ENCODE measurements around the gene C19orf53. TPM values are rescaled to one million over a fixed set of nuclear protein-coding genes. Genes with fewer than 3 reads are reported as not detected.
A peak's percentile ranks its signal among the peaks of the same experiment; 100 is the strongest.

Gene C19orf53
- total and polyA plus RNA-seq, 2 donors (not counting 3 experiments of a cell fraction or from before 2014, with no cell fraction given): 113 to 239 TPM

DNA sequence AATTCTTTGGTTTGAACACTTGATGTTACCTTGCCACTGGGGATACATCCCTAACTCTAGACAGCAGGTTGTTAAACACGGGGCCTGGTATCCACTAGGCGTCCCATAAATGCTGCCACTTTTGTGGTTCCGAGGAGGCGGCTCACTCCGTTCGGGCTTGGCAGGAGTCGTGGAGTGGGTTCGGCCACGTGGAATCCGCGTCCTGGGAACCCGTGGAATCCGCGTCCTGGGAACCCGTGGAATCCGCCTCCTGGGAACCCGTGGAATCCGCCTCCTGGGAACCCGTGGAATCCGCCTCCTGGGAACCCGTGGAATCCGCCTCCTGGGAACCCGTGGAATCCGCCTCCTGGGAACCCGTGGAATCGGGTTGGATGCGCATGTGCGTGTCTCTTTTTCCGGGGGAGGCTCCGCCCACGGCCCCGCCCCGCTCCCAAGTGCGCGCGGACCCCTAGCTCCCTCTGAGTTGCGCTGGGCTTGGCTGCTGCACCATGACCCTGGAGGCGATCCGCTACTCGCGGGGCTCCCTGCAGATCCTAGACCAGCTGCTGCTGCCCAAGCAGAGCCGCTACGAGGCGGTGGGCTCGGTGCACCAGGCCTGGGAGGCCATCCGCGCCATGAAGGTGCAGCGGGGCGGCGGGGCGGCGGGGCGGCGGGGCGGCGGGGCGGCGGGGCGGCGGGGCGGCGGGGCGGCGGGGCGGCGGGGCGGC lies 10.0 kb upstream of the C19orf53 start, which contains the start of gene MRI1:
TSS of gene MRI1 (plus strand) at position 422 of the 707 bp plus-strand sequence. CDS start at position 489, 67 bp downstream.
- Histone ChIP-seq H3K79me2 (ENCODE audit: control insufficient read depth, insufficient read depth, low read length) (peaks cover 23% of the 10 kb centered on the region), H3K4me1 (ENCODE audit: control insufficient read depth, extremely low read depth, insufficient read depth, low read length) (peaks cover 12% of the 10 kb centered on the region), H3K36me3 (ENCODE audit: control insufficient read depth in 2 of 2, extremely low read depth in 1 of 2, insufficient read depth in 2 of 2, low read length in 2 of 2) (peaks cover 11 to 28% of the 10 kb centered on the region in 2 experiments), H3K4me3 (replicated peaks in 1 of 3; ENCODE audit: insufficient read depth in 1 of 3, low read depth in 1 of 3, low read length in 3 of 3) (peak within 1 kb of the TSS; percentile 56 to 79 (median 65)), H4K20me1 (replicated peaks; ENCODE audit: control insufficient read depth, extremely low read depth, insufficient read depth, low read length) (no peaks in the 10 kb centered on the region), H3K27ac (ENCODE audit: insufficient read depth, low read depth, low read length) (peak within 1 kb of the TSS; percentile 35), H3K27me3 (ENCODE audit: control insufficient read depth in 2 of 2, insufficient read depth in 2 of 2, low read length in 2 of 2) (no peaks in the 10 kb centered on the region), H3K9me3 (replicated peaks; ENCODE audit: control insufficient read depth, insufficient read depth, low read length) (no peaks in the 10 kb centered on the region), H3K4me2 (ENCODE audit: insufficient read depth, low read length) (peak within 1 kb of the TSS; percentile 93), H3K9ac (replicated peaks; ENCODE audit: extremely low read depth, insufficient read depth, low read length) (peak within 1 kb of the TSS; percentile 68), H2AFZ (ENCODE audit: low read depth, low read length) (peak within 1 kb of the TSS; percentile 57), H3K9me1 (replicated peaks; ENCODE audit: control insufficient read depth, extremely low read depth, insufficient read depth, low read length) (no peaks in the 10 kb centered on the region)
- intact Hi-C loops (cut with micrococcal nuclease) (loop anchor here (1.0 to 2.0 kb wide), 2 partner anchors 10 to 15 kb away; partner anchors contain the start of gene C19orf53), dilution Hi-C loops (cut with MboI; ENCODE audit: extremely low pct_ligation_motif_present, low sequenced_read_pairs) (no loop called here)
- FAIRE-seq: peak; percentile 89
- POLR2A ChIA-PET: interaction anchor here (0.6 to 1.4 kb wide), 3 partner anchors 9 to 40 kb away, joined by 3 to 5 read pairs (median 3); a partner anchor contains a TSS
- TF ChIP-seq EZH2 (IDR thresholded peaks at IDR 0.05; ENCODE audit: borderline replicate concordance, low read depth, low read length, severe bottlenecking): no peak
- no peak for TF ChIP-seq CTCF (IDR thresholded peaks at IDR 0.05; ENCODE audit: extremely low read depth in 1 of 2, insufficient read depth in 1 of 2, low read depth in 1 of 2, low read length in 2 of 2)
- TF ChIP-seq GATA2 (IDR thresholded peaks at IDR 0.05; ENCODE audit: insufficient read depth, insufficient read length, low read depth, low read length): no peak
- TF ChIP-seq POLR2A (IDR thresholded peaks at IDR 0.05; ENCODE audit: low read depth, low read length): peak; percentile 83
- no peak for TF ChIP-seq FOS (IDR thresholded peaks at IDR 0.05; ENCODE audit: borderline replicate concordance, insufficient read depth, low read length)
- TF ChIP-seq, protein P1, sequence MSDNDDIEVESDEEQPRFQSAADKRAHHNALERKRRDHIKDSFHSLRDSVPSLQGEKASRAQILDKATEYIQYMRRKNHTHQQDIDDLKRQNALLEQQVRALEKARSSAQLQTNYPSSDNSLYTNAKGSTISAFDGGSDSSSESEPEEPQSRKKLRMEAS (IDR thresholded peaks at IDR 0.05; ENCODE audit: insufficient read depth, insufficient read length): no peak
- TF ChIP-seq POLR2AphosphoS5 (IDR thresholded peaks at IDR 0.05; ENCODE audit: insufficient read depth, low read depth, low read length): peak; percentile 91
- TF ChIP-seq JUN (IDR thresholded peaks at IDR 0.05; ENCODE audit: borderline replicate concordance, insufficient read depth, insufficient read length, low read depth): no peak
- CTCF ChIA-PET: interaction anchor here (0.8 to 1.4 kb wide), 10 partner anchors 9 to 98 kb away, joined by 3 to 6 read pairs (median 4); partner anchors contain the start of gene ZSWIM4
- peak; percentile 70 for DNase-seq (ENCODE audit: low read depth, low spot score)
- TSS peak; percentile 94 for BruUV-seq (replicated peaks)
